H9 (cell line): Measurements from ENCODE around the gene RERG. TPM values are rescaled to one million over a fixed set of nuclear protein-coding genes. Genes with fewer than 3 reads are reported as not detected.

Source experiments
- DNase-seq: peaks from one replicate; pipeline ENCODE4 v3.0.0-alpha.2; 2017
- H2AFZ ChIP-seq: one replicate; pipeline ENCODE4 v1.6.1; 2013; ENCODE audit warnings: mild to moderate bottlenecking, low read length, control low read depth, moderate library complexity
- H2AK5ac ChIP-seq: 2 replicates; pipeline ENCODE4 v1.6.1; 2013; ENCODE audit warnings: low read length, control low read depth, mixed read lengths; ENCODE audit not compliant: insufficient read length
- H2BK120ac ChIP-seq: one replicate; pipeline ENCODE4 v1.6.1; 2013; ENCODE audit warnings: low read depth, mild to moderate bottlenecking, low read length, control low read depth, inconsistent platforms; ENCODE audit not compliant: poor library complexity, severe bottlenecking
- H2BK12ac ChIP-seq: 2 replicates; pipeline ENCODE4 v1.6.1; 2013; ENCODE audit warnings: low read length, control low read depth, mixed read lengths, low read depth; ENCODE audit not compliant: insufficient read length
- H2BK15ac ChIP-seq: 2 replicates; pipeline ENCODE4 v1.6.1; 2013; ENCODE audit warnings: low read depth, low read length, control low read depth
- H2BK20ac ChIP-seq: one replicate; pipeline ENCODE4 v1.6.1; 2013; ENCODE audit warnings: low read depth, mild to moderate bottlenecking, low read length, control low read depth, inconsistent platforms; ENCODE audit not compliant: poor library complexity, severe bottlenecking
- H2BK5ac ChIP-seq: 2 replicates; pipeline ENCODE4 v1.6.1; 2013; ENCODE audit warnings: low read length, control low read depth, mixed read lengths; ENCODE audit not compliant: insufficient read length
- H3K14ac ChIP-seq: 2 replicates; pipeline ENCODE4 v1.6.1; 2013; ENCODE audit warnings: low read length, control low read depth; ENCODE audit not compliant: insufficient read depth
- H3K18ac ChIP-seq: 2 replicates; pipeline ENCODE4 v1.6.1; 2013; ENCODE audit warnings: low read depth, mild to moderate bottlenecking, mixed read lengths, low read length, control low read depth; ENCODE audit not compliant: insufficient read length
- H3K23ac ChIP-seq: 2 replicates; pipeline ENCODE4 v1.6.1; 2013; ENCODE audit warnings: low read length, control low read depth, mixed read lengths, low read depth; ENCODE audit not compliant: insufficient read length
- H3K23me2 ChIP-seq: 2 replicates; pipeline ENCODE4 v1.6.1; 2013; ENCODE audit warnings: low read depth, mild to moderate bottlenecking, mixed read lengths, low read length, control low read depth; ENCODE audit not compliant: insufficient read length, poor library complexity, severe bottlenecking
- H3K27ac ChIP-seq: 2 replicates; pipeline ENCODE4 v1.5.1; 2013; ENCODE audit warnings: low read length, control low read depth, mixed read lengths, low read depth; ENCODE audit not compliant: insufficient read length
- H3K27me3 ChIP-seq: 2 replicates; pipeline ENCODE4 v1.6.1; 2013; ENCODE audit warnings: low read length, control low read depth, inconsistent platforms; ENCODE audit not compliant: insufficient read depth
- H3K4ac ChIP-seq: 2 replicates; pipeline ENCODE4 v1.6.1; 2013; ENCODE audit warnings: low read depth, mild to moderate bottlenecking, control low read depth, inconsistent platforms, low read length, moderate library complexity
- H3K4me1 ChIP-seq: 2 replicates; pipeline ENCODE4 v1.6.1; 2013; ENCODE audit warnings: low read length, control low read depth, inconsistent platforms; ENCODE audit not compliant: insufficient read depth
- H3K4me2 ChIP-seq: 2 replicates; pipeline ENCODE4 v1.6.1; 2013; ENCODE audit warnings: low read length, control low read depth, mixed read lengths; ENCODE audit not compliant: insufficient read length, insufficient read depth
- H3K56ac ChIP-seq: 2 replicates; pipeline ENCODE4 v1.6.1; 2013; ENCODE audit warnings: low read depth, mild to moderate bottlenecking, mixed read lengths, low read length, control low read depth; ENCODE audit not compliant: insufficient read length
- H3K79me1 ChIP-seq: 2 replicates; pipeline ENCODE4 v1.6.1; 2013; ENCODE audit warnings: low read depth, mild to moderate bottlenecking, moderate library complexity, low read length, control low read depth, inconsistent platforms; ENCODE audit not compliant: insufficient read depth, poor library complexity, severe bottlenecking
- H3K79me2 ChIP-seq: 2 replicates; pipeline ENCODE4 v1.6.1; 2013; ENCODE audit warnings: low read length, control low read depth, inconsistent platforms; ENCODE audit not compliant: insufficient read depth
- H3K9ac ChIP-seq: 2 replicates; pipeline ENCODE4 v1.6.1; 2013; ENCODE audit warnings: low read length, control low read depth, mixed read lengths; ENCODE audit not compliant: insufficient read length; ENCODE audit errors: extremely low read depth
- H3K9me3 ChIP-seq: one replicate; pipeline ENCODE4 v1.6.1; 2013; ENCODE audit warnings: low read depth, low read length, inconsistent platforms; ENCODE audit not compliant: control insufficient read depth
- H3T11ph ChIP-seq: one replicate; pipeline ENCODE4 v1.6.1; 2013; ENCODE audit warnings: mild to moderate bottlenecking, low read length, control low read depth, inconsistent platforms
- H4K20me1 ChIP-seq: one replicate; pipeline ENCODE4 v1.6.1; 2013; ENCODE audit not compliant: control insufficient read depth, insufficient read length, insufficient read depth
- H4K5ac ChIP-seq: 2 replicates; pipeline ENCODE4 v1.6.1; 2013; ENCODE audit warnings: low read depth, mild to moderate bottlenecking, mixed read lengths, low read length, control low read depth; ENCODE audit not compliant: insufficient read length
- H4K8ac ChIP-seq: replicated peaks from 2 replicates; pipeline ENCODE4 v1.6.1; 2013; ENCODE audit warnings: low read length, control low read depth, mixed read lengths, low read depth; ENCODE audit not compliant: insufficient read length
- H4K91ac ChIP-seq: 2 replicates; pipeline ENCODE4 v1.6.1; 2013; ENCODE audit warnings: low read depth, mild to moderate bottlenecking, moderate library complexity, mixed read lengths, low read length, control low read depth; ENCODE audit not compliant: insufficient read length
- H3K27ac Mint-ChIP-seq, 3 experiments: 2 replicates in 2 of 3; 3 replicates in 1 of 3; pipeline ENCODE4 v1.8.0; 2020 to 2021; ENCODE audit warnings: mixed read lengths in 3 of 3, mild to moderate bottlenecking in 1 of 3, moderate library complexity in 1 of 3
- H3K27me3 Mint-ChIP-seq: 2 replicates; pipeline ENCODE4 v1.8.0; 2021; ENCODE audit warnings: low read depth, mild to moderate bottlenecking, moderate library complexity, mixed read lengths
- H3K36me3 Mint-ChIP-seq, 3 experiments: 2 replicates in 2 of 3; 3 replicates in 1 of 3; pipeline ENCODE4 v1.8.0; 2020 to 2021; ENCODE audit warnings: low read depth in 3 of 3, mixed read lengths in 3 of 3; ENCODE audit not compliant: insufficient read depth in 1 of 3
- H3K4me1 Mint-ChIP-seq, 2 experiments: 2 replicates each; pipeline ENCODE4 v1.8.0; 2020; ENCODE audit warnings: mixed read lengths in 2 of 2
- H3K4me3 Mint-ChIP-seq, 2 experiments: 2 replicates in 1 of 2; 3 replicates in 1 of 2; pipeline ENCODE4 v1.8.0; 2020 to 2021; ENCODE audit warnings: mild to moderate bottlenecking in 2 of 2, mixed read lengths in 2 of 2, moderate library complexity in 1 of 2
- H3K9me3 Mint-ChIP-seq, 2 experiments: 2 replicates in 1 of 2; 3 replicates in 1 of 2; pipeline ENCODE4 v1.8.0; 2020; ENCODE audit warnings: mild to moderate bottlenecking in 2 of 2, mixed read lengths in 2 of 2, moderate library complexity in 1 of 2
- WGBS: extraction: QIAGEN DNeasy Blood & Tissue Kit; methylation state at CpG from one replicate; pipeline ENCODE4 v1.1.7; 2013; ENCODE audit warnings: missing lambda C conversion rate, low lambda C conversion rate, mixed read lengths; ENCODE audit not compliant: insufficient read length; ENCODE audit errors: extremely low coverage; 5-methylcytosine and 5-hydroxymethylcytosine counted together
- total RNA-seq: library from RNA; stranded (reverse); gene quantifications from 2 replicates; pipeline ENCODE4 v1.2.1, GENCODE V29; 2021
- TF ChIP-seq, protein P1 (sequence below): fragments of 200-600 bp; sonication (generic); conservative IDR thresholded peaks from 3 replicates; pipeline ENCODE4 v1.8.0; 2021; ENCODE audit warnings: antibody characterized with exemption, mild to moderate bottlenecking

RERG gene
- total RNA-seq, 1 experiment from 2014 or later: not detected

- Mint-ChIP-seq H3K27me3 (no peaks in the 10 kb centered on the region), H3K9me3 (no peaks in the 10 kb centered on the region; a peak in 1 of 5 replicates), H3K36me3 (no peaks in the 10 kb centered on the region), H3K4me1 (no peaks in the 10 kb centered on the region), H3K4me3 (no peak overlapping the region), H3K27ac (no peak overlapping the region)
- H3K56ac ChIP-seq: no peak overlapping the region
- no peak overlapping the region for H3K4ac ChIP-seq
- no peaks in the 10 kb centered on the region for H3K79me2 ChIP-seq
- H2AK5ac ChIP-seq: no peak overlapping the region
- H3K27ac ChIP-seq: no peak overlapping the region
- no peak overlapping the region for H3T11ph ChIP-seq
- DNase-seq: no peak
- H3K79me1 ChIP-seq: no peaks in the 10 kb centered on the region
- H4K5ac ChIP-seq: no peak overlapping the region
- no peak overlapping the region for H3K9ac ChIP-seq
- H2BK15ac ChIP-seq: no peak overlapping the region
- H2BK20ac ChIP-seq: no peak overlapping the region
- no peaks in the 10 kb centered on the region for H3K4me1 ChIP-seq
- H3K23me2 ChIP-seq: no peaks in the 10 kb centered on the region
- H3K9me3 ChIP-seq: no peaks in the 10 kb centered on the region
- no peak overlapping the region for H4K91ac ChIP-seq
- H3K18ac ChIP-seq: no peak overlapping the region
- no peak overlapping the region for H4K8ac ChIP-seq
- no CpG with 5 or more reads among the region's 3 CpGs for WGBS
- H3K27me3 ChIP-seq: no peaks in the 10 kb centered on the region
- no peak overlapping the region for H2BK12ac ChIP-seq
- H3K14ac ChIP-seq: no peak overlapping the region
- H2AFZ ChIP-seq: no peak overlapping the region
- H4K20me1 ChIP-seq: no peaks in the 10 kb centered on the region
- H3K23ac ChIP-seq: no peak overlapping the region
- H2BK120ac ChIP-seq: no peak overlapping the region
- no peak overlapping the region for H2BK5ac ChIP-seq
- H3K4me2 ChIP-seq: no peak overlapping the region
- TF ChIP-seq, protein P1, sequence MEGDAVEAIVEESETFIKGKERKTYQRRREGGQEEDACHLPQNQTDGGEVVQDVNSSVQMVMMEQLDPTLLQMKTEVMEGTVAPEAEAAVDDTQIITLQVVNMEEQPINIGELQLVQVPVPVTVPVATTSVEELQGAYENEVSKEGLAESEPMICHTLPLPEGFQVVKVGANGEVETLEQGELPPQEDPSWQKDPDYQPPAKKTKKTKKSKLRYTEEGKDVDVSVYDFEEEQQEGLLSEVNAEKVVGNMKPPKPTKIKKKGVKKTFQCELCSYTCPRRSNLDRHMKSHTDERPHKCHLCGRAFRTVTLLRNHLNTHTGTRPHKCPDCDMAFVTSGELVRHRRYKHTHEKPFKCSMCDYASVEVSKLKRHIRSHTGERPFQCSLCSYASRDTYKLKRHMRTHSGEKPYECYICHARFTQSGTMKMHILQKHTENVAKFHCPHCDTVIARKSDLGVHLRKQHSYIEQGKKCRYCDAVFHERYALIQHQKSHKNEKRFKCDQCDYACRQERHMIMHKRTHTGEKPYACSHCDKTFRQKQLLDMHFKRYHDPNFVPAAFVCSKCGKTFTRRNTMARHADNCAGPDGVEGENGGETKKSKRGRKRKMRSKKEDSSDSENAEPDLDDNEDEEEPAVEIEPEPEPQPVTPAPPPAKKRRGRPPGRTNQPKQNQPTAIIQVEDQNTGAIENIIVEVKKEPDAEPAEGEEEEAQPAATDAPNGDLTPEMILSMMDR: no peak
Measured at GRCh38 chr12:15192720-15193119, 28.5 kb downstream of the RERG start.
